Left lobe of liver (tissue), 2 donors: ENCODE data around the gene SELL. TPM values are rescaled to one million over a fixed set of nuclear protein-coding genes. Genes with fewer than 3 reads are reported as not detected.
"Not testable (repeated sequence)": the region's sequence is repeated elsewhere in the genome, so short reads cannot be mapped to it uniquely, and the experiment has no call there.

Experiments
- ATAC-seq: fragments of 200-7000 bp; cut with Tn5 transposase; one replicate; pipeline ENCODE4 v1.9.1; 2020; ENCODE audit warnings: mild to moderate bottlenecking, moderate library complexity
- DNase-seq: peaks from one replicate; pipeline ENCODE4 v3.0.0-alpha.2; 2020; ENCODE audit warnings: low spot score
- total RNA-seq: library from RNA; stranded (reverse); gene quantifications from one replicate; pipeline ENCODE4 v1.2.1, GENCODE V29; 2021
- donor health status: DM: no; HTN: no; CAD: no; lungs with moderate emphysema.
- donor health status: DM: no; HTN: yes; CAD: no.

Gene SELL
- total RNA-seq, 1 donor from 2014 or later: 1.9 TPM

DNA sequence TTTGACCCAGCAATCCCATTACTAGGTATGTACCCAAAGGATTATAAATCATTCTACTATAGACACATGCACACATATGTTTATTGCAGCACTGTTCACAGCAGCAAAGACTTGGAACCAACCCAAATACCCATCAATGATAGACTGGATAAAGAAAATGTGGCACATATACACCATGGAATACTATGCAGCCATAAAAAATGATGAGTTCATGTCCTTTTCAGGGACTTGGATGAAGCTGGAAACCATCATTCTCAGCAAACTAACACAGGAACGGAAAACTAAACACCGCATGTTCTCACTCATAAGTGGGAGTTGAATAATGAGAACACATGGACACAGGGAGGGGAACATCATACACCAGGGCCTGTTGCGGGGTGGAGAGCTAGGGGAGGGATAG is 41.2 kb downstream of the SELL start:
- not testable (repeated sequence) for ATAC-seq, DNase-seq

DNA sequence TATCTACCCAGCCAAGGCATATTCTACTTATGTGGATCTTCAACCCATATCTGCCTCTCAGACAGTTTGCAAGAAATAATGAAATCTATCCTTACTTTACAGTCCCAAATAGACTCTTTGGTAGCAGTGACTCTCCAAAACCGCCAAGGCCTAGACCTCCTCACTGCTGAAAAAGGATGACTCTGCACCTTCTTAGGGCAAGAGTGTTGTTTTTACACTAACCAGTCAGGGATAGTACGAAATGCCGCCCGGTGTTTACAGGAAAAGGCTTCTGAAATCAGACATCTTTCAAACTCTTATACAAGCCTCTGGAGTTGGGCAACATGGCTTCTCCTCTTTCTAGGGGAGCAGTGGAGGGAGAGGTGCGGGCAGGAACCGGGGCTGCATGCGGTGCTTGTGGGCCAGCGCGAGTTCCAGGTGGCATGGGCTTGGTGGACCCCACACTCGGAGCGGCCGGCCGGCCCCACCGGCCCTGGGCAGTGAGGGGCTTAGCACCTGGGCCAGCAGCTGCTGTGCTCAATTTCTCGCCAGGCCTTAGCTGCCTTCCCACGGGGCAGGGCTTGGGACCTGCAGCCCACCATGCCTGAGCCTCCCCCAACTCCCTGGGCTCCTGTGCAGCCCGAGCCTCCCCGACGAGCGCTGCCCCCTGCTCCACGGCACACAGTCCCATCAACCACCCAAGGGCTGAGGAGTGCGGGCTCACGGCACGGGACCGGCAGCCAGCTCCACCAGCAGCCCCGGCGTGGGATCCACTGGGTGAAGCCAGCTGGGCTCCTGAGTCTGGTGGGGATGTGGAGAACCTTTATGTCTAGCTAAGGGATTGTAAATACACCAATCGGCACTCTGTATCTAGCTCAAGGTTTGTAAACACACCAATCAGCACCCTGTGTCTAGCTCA is 43.5 kb downstream of the SELL start:
- DNase-seq, ATAC-seq: not testable (repeated sequence)

DNA sequence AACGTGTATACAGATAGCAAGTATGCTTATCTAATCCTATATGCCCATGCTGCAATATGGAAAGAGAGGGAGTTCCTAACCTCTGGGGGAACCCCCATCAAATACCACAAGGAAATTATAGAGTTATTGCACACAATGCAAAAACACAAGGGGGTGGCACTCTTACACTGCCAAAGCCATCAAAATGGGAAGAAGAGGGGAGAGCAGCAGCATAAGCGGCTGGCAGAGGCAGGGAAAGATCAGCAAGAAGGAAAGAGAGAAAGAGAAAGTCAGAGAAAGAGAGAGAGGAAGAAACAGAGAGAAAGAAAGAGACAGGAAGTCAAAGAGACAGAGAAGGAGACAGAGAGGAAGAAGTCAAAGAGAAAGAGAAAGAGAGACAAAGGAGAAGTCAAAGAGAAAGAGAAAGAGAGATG is 44.2 kb downstream of the SELL start:
- not testable (repeated sequence) for DNase-seq, ATAC-seq

DNA sequence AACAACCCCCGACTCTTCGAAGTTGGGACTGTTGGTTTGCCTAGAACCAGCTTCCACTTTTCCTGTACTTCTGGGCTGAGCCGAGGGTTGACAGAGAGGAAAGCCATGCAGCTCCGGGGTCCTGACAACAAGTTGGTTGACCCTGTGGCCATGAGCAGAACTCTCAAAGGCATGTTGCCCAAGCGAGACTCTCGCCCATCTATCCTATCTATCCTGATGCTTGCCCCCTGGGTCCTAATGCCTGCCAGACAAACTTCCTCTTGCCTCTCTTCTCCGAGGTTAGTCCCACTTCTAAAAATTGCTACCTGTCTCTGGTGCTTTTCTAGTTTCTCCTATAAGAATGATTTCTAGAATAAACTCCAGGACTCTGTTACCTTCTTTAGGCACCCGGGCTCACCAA is 48.7 kb downstream of the SELL start:
- ATAC-seq, DNase-seq: not testable (repeated sequence)

DNA sequence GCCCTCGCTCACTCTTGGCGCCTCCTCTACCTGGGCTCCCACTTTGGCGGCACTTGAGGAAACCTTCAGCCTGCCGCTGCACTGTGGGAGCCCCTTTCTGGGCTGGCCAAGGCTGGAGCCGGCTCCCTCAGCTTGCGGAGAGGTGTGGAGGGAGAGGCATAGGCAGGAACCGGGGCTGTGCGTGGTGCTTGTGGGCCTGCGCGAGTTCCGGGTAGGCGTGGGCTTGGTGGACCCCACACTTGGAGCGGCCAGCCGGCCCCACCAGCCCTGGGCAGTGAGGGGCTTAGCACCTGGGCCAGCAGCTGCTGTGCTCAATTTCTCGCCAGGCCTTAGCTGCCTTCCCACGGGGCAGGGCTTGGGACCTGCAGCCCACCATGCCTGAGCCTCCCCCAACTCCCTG is 50.4 kb downstream of the SELL start:
- ATAC-seq, DNase-seq: not testable (repeated sequence)

DNA sequence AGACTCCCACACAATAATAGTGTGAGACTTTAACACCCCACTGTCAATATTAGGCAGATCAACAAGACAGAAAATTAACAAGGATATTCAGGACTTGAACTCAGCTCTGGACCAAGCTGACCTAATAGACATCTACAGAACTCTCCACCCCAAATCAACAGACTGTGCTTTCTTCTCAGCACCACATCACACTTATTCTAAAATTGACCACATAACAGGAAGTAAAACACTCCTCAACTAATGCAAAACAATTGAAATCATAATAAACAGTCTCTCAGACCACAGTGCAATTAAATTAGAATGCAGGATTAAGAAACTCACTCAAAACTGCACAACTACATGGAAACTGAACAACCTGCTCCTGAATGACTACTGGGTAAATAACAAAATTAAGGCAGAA is 52.6 kb downstream of the SELL start:
- not testable (repeated sequence) for ATAC-seq, DNase-seq

DNA sequence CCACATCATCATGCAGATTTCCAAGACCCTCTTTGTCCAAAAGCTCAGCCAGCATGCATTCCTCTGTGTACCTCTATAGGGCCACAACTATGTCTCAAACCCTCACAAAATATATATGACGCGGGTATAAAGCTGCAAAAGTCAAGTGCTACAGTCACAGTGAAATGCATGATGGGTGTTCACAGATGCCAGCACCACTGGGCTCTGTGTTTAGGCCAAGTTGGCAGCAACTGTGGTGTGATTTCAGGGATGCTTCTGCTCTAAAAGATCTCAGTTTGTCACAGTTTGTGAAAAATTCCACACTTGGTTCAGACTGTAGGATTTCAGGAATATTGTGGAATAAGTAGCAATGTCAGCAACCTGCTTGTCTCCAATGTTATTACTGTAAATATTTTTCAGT is 57.5 kb downstream of the SELL start:
- no peak for DNase-seq
- no peak for ATAC-seq

DNA sequence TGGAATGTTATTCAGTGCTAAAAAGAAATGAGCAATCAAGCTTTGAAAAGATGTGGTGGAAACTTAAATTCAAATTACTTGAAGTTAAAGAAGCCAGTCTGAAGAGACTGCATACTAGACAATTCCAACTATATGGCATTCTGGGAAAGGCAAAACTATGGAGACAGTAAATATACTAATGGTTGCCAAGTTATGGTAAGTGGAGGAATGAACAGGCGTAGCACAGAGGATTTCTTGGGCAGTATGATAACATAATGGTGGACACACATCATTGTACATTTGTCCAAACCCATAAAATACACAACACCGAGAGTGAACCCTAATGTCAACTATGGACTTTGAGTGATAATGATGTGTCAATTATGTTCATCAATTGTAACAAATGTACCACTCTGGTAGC is 60.4 kb downstream of the SELL start:
- ATAC-seq (no peak), DNase-seq (no peak)

DNA sequence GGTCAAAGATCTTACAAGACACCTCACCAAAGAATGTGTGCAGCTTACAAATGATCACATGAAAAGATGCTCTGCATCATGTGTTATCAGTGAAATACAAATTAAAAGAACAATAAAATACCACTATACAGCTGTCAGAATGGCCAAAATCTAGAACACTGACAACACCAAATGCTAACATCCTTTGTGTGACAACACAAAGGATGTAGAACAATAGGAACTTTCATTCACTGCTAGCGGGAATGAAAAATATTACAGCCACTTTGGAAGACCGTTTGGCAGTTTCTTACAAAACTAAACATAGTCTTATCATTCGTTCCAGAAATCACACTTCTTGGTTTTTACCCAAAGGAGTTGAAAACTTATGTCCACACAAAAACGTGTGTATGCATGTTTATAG is 60.9 kb downstream of the SELL start:
- ATAC-seq: no peak
- DNase-seq: no peak

DNA sequence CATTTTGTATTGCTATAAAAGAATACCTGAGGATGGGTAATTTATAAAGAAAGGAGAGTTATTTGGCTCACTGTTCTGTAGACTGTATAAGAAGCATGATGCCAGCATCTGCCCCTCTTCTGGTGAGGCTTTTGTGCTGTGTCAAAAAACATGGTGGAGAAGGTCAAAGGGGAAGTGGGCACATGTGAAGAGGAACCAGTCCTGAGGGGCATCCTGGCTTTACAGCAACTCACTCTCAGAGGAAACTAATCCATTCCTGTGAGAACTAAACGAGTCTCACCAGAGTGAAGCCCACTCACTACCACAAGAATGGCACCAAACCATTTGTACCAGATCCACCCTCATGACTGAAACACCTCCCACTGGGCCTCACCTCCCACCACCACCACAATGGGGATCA is 62.7 kb downstream of the SELL start:
- ATAC-seq (no peak), DNase-seq (no peak)

DNA sequence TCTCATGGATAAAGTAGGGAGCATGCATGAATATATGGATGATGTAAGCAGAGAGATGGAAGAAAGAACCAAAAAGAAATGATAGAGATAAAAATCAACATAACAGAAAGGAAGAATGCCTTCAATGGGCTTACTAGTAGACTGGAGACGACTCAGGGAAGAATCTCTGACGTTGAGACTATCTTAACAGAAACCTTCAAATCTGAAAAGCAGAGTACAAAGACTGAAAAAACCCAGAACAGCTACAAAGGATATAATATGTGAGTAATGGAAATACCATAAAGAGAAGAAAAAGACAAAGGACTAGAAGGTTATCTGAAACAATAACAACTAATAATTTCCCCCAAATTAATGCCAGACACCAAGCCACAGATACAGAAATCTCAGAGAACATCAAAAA is 63.2 kb downstream of the SELL start:
- ATAC-seq: no peak
- DNase-seq: no peak

DNA sequence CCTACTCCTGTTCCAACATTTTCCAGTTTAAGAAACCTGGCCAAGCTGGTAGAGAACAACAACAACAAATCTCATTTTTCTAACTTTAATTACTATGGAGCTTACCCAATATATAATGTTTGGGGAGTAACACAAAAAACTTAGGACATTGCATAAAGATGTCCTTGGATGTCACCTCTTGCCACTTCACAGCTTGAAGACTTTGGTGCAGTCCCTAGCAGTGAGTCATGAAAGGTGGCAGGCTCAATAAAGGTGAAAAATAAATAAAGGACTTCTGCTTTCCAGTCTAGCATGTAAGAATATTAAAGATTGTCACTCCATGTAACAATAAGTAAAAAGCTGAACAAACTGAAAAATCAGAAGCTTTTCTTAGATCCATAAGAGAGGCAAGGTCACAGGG is 63.9 kb downstream of the SELL start:
- no peak for ATAC-seq
- DNase-seq: no peak

DNA sequence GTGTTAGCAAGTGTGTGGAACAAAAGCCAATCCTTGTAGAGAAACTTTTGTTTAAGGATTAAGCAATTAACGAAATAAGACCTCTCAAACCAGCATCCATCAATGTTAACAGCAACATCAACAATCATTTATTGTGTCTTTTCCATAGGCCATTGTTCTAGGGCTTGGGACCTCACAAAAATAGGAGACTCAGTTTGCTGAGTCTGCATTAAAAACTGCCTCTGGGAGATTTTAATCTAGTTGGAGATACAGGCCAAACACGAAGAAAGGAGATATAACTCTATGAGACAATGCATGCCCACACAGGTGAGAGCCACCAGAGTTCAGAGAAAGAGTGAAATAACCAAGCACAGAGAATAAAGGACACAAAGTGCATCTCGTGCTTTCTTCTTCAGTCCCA is 67.1 kb downstream of the SELL start:
- no peak for DNase-seq
- ATAC-seq: no peak

Other genes with a start within 250 kb of the SELL start
- gene SLC19A2, start 225.7 kb downstream of the SELL start, total RNA-seq: 9.1 TPM
- gene F5, start 125.1 kb downstream of the SELL start, total RNA-seq: 174 TPM
- 0.78 TPM for gene SELP, start 81.5 kb downstream of the SELL start, total RNA-seq
- 0.93 TPM for gene SELE, start 22.5 kb upstream of the SELL start, total RNA-seq
- gene METTL18, start 83.3 kb upstream of the SELL start, total RNA-seq: 2.0 TPM
- gene SCYL3, start 182.3 kb upstream of the SELL start, total RNA-seq: 7.5 TPM